H54 (cell line): Measurements from ENCODE around the gene APEH.

Source experiments
- DNase-seq: peaks from one replicate; pipeline ENCODE4 v3.0.0; 2011; ENCODE audit warnings: low spot score, mixed read lengths; ENCODE audit not compliant: insufficient read length
- FAIRE-seq: peaks from 3 replicates; lab custom pipeline; 2011; peaks lifted over from hg19 to GRCh38; lab: Jason Lieb, UNC
- POLR2A ChIP-seq: IDR thresholded peaks from 2 replicates; pipeline ENCODE4 v1.6.1; 2011; ENCODE audit warnings: low read depth, mild to moderate bottlenecking, low read length

The APEH gene

GRCh38 chr3:49716691-49717210 lies 42.6 kb downstream of the APEH start:
- no peak for TF ChIP-seq POLR2A
- FAIRE-seq (no peak), DNase-seq (no peak)

- TF ChIP-seq POLR2A = no peak
- DNase-seq = no peak
- FAIRE-seq = no peak
Observed at GRCh38 chr3:49717211-49717958, 43.2 kb downstream of the APEH start.

- DNase-seq = no peak
- TF ChIP-seq POLR2A = no peak; the same call in 1 of the 2 replicates
- no peak for FAIRE-seq
Observed at GRCh38 chr3:49717959-49718857, 44.1 kb downstream of the APEH start.

GRCh38 chr3:49718858-49719213 lies 44.7 kb downstream of the APEH start:
- no peak for TF ChIP-seq POLR2A
- FAIRE-seq (no peak), DNase-seq (no peak)

GRCh38 chr3:49719214-49719884 lies 45.2 kb downstream of the APEH start, which contains the start of gene AMIGO3:
Gene AMIGO3, minus strand, starts transcription at chr3:49719684. Its CDS starts 219 bp downstream, at chr3:49719465.
- TF ChIP-seq POLR2A = peak; percentile 12; the same call in 1 of the 2 replicates
- FAIRE-seq (no peak), DNase-seq (peak; percentile 55)

GRCh38 chr3:49720855-49721595 lies 46.9 kb downstream of the APEH start:
- no peak for DNase-seq
- no peak; the same call in 1 of the 2 replicates for TF ChIP-seq POLR2A
- FAIRE-seq = no peak

GRCh38 chr3:49721596-49721895 lies 47.4 kb downstream of the APEH start:
- DNase-seq = no peak
- FAIRE-seq = no peak
- no peak for TF ChIP-seq POLR2A

GRCh38 chr3:49721896-49722781 lies 48.0 kb downstream of the APEH start:
- no peak for TF ChIP-seq POLR2A
- no peak for FAIRE-seq
- DNase-seq = no peak

- FAIRE-seq (no peak), DNase-seq (no peak)
- TF ChIP-seq POLR2A = no peak
Observed at GRCh38 chr3:49722896-49723295, 48.7 kb downstream of the APEH start.

- no peak for TF ChIP-seq POLR2A
- FAIRE-seq (no peak), DNase-seq (no peak)
Observed at GRCh38 chr3:49723296-49723627, 49.1 kb downstream of the APEH start.

- peak; percentile 20 for FAIRE-seq
- TF ChIP-seq POLR2A = peak; percentile 65
- DNase-seq = peak; percentile 99
Observed at GRCh38 chr3:49723628-49724551, 49.7 kb downstream of the APEH start, which contains the start of gene GMPPB. Gene GMPPB, minus strand, starts transcription at chr3:49723951. Its CDS starts 225 bp downstream, at chr3:49723726.
